ENCODE measurements around the gene OR7D4.

DNA sequence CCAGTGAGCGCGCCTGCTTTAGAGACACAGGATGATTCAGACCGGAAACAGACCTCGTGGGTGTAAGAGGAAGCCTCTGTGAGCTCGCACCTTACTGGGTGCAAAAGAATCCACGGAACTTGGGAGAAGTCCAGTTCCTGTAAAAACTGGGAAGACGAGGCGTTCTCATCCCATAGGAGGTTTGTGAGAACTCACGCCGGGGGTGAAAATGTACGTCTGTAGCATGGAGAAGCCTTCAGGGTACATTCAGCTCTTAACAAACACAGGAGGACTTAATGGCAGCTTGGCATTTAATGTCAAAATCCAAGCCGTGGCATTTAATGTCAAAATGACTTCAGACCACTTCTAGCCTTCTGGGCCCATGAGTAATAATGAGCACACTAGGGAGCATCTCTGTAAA lies 58.0 kb downstream of the OR7D4 start:
- no peak for TF ChIP-seq CTCF (conservative IDR thresholded peaks at IDR 0.05)
- TF ChIP-seq ZFX (IDR thresholded peaks at IDR 0.05) = no peak

Measured in C4-2B (cell line).